ENCODE results near the gene B4GALT2.

- TF ChIP-seq CTCF (conservative IDR thresholded peaks at IDR 0.05; ENCODE audit: low read depth, low read length) (no peak), ELK1 (IDR thresholded peaks at IDR 0.05; ENCODE audit: borderline replicate concordance, low read depth, low read length) (no peak)
Measured at GRCh38 chr1:44021581-44022321, 42.7 kb downstream of the B4GALT2 start.

All from IMR-90 (cell line).